HG02884 (cell line): ENCODE results near the gene CCDC178.

Experiments
- ATAC-seq: cut with Tn5 transposase; IDR thresholded peaks from one replicate; pipeline ENCODE4 v1.9.1; 2021; ENCODE audit warnings: mild to moderate bottlenecking, moderate library complexity; ENCODE audit not compliant: unreplicated experiment

Gene CCDC178

DNA sequence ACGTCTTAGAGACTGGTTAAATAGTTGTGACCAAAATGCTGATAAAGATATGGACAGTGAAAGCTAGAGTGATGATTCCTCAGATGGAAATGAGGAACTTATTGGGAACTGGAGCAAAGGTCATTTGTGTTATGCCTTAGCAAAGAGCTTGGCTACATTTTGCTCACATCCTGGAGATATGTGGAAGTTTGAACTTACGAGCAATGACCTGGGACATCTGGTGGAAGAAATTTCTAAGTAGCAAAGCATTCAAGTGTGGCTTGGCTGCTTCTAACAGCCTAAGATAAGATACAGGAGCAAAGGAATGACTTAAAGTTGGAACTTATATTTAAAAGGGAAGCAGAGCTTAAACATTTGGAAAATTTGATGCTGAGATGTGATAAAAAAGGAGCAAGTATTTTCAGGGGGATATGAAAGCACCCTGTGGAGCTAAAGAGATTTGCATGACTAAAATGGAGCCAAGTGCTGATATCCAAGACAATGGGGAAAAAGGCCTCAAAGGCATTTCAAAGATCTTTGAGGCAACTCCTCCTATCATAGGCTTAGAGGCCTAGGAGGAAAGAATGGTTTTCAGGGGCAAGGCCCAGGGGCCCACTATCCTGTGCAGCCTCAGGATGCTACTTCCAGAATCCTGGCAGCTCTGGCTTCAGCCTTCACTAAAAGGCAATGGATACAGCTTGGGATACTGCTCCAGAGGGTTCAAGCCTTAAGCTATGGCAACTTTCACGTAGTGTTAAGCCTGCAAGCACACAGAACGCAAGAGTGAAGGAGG is 543.6 kb downstream of the CCDC178 start:
- no peak for ATAC-seq

DNA sequence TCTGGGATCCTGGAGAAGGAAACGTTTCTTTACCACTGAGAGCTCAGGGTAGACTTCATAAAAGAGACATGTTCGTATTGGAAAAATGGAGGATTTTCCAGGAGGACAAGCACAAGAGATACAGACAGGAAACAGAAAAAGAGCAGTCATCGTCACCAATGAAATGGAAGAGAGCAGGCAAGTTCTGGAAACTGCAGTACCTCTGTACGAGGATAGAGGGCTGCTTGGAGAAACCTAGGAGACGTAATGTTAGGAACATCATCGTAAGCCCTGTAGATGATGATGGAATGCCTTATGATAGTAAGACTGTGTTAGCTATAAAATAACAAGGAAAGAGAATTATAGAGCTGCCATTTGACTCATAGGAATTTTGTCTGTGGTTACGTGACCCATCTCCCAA is 546.6 kb downstream of the CCDC178 start:
- ATAC-seq: no peak

DNA sequence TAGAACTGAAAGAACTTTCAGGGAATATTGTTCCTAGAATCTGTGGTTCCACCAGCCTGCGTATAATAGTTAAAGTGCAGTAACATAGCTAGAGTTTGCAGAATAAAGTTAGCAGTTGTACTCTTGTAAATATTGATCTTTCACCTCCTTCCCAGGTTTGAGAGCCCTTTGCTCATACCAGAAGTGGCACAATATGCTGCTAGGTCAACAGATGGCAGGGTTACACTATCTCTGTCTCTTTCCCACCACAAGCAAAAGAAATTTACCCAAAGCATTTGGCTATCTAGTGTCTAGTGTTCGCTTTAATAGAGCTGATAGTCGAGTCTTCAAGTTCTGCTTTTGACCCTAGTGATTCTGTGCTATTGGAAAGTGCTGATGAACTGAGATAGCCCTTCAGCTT is 548.7 kb downstream of the CCDC178 start:
- ATAC-seq: no peak

DNA sequence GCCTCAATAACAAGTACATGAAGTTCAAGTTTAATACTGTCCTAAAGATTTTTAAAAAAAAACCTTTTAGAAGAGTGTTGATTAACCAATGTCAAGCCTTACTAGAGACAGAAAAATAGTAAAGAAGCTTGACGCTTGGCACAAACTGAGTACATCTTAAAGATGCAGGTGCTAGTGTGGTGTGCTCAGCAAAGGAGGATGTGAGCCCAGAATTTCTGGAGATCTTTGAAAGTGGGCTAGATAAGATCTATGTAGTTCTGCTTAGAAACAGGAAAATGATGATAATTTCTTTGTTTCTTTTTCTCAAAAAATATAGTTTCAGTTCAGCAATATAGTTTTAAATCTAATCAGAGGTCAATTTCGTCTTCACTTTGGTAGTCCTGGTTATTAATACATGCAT is 549.4 kb downstream of the CCDC178 start:
- peak; percentile 82 for ATAC-seq

DNA sequence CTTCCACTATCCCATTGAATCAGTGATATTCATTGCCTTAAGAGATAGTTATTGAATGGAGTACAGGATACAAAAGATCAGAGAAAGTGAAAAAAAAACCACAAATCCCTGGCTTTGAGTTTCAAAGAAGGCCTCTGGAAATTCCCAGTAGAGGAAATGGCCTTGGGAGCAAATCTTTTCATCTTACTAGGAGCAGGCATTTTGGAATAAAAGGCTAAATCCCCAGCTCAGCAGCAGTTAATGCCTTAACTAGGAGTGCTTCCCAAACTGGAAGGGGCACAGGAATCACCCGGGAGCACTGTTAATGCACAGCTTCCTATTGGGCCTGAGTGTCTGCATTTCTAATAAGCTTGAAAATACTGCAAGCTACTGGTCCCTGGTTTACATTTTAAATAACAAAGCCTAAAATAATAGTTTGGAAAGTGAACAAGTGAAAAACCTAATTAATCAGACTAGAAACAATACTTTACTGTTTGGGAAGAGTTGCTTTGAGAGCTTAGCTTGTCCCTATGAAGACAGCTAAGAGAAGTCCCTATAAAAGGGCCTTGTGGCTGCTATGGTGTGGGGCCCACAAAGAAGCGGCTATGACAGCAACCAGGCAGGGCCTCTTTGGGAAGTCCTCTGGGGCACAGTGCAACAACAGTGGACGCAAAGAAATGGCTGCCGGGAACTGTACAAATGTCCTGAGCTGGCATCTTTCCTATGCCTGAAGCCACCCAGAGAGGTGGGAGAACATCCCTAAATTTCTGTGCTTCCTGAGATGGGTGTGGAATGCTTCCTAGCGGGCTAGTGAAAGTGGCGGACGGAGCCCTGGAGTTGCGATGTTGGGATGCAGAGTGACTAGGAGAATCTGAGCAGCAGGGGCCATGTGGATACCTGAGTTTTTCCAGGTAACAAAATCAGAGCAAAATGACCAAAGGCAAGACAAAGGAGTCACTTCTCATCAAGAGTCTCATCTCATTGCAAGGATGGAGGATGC is 550.6 kb downstream of the CCDC178 start:
- ATAC-seq: no peak

DNA sequence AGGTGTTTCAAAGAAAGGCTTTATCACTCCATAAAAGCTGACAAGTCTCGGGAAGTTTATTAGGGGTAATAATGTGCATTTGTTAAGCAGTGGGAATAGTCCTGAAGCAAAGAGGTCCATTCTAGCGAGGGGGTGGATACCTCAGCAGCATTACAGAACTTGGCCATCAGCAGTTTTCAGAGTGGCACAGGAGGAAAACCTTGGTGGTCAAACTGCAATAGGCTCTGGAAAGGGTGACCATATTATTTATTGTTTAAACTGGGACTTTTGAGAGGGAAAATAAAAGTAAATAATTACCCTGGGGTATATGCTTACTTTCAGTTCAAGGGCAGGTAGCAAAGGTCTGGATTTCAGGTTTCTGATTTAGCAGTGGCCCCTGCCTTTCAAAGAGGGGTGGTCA is 552.2 kb downstream of the CCDC178 start:
- ATAC-seq: no peak
